ENCODE data around the gene GABRA4.

Gene GABRA4

DNA sequence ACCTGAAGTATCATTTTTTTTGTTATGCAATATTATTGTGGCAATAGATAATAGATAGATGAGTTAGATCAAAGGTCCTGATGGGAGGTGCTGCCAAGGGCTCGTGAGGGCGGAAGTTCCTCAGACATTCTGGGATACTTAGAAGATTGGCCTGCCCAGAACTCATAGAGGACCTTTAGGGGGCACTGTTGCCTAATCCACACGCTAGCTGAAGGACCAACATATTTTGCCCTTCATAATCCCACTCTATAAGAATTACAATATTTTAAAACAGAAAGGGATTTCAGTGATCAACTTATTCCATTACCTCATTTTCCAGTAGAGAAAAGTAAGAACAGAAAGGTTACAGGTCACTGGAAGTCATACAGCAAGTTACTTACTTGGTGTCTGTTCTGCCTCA is 61.4 kb downstream of the GABRA4 start:
- in situ Hi-C loops (cut with MboI; ENCODE audit: low sequenced_read_pairs), result no loop called here

- in situ Hi-C loops (cut with MboI; ENCODE audit: low sequenced_read_pairs), result no loop called here
These were observed 62.5 kb downstream of the GABRA4 start for GRCh38 chr4:46930891-46931290.

DNA sequence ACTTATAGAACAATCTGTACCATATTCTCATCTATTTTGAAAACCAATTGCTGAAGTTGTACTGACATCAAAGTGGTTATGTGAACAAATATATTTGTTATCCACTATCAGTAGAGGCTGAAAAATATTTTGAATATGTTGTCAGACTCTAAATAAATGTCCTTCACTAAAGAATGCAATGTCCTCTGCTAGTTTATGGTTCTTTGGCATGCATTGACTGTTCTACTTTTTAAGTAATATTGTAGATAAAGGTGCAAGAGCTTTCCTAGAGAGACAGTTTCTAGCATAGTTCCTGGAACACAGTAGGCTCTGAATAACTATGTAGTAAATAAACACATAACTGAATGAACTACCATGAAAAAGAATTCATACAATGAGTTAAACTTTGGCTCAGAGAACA is 66.2 kb downstream of the GABRA4 start:
- in situ Hi-C loops (cut with MboI; ENCODE audit: low sequenced_read_pairs), result no loop called here

- in situ Hi-C loops (cut with MboI; ENCODE audit: low sequenced_read_pairs), result no loop called here
These were observed 68.4 kb downstream of the GABRA4 start for GRCh38 chr4:46924789-46925529.

GRCh38 chr4:46922205-46922604 is 71.2 kb downstream of the GABRA4 start:
- in situ Hi-C loops (cut with MboI; ENCODE audit: low sequenced_read_pairs), result no loop called here

- in situ Hi-C loops (cut with MboI; ENCODE audit: low sequenced_read_pairs), result no loop called here
These were observed 84.3 kb downstream of the GABRA4 start, which contains the start of gene COX7B2 for GRCh38 chr4:46909078-46909477. Gene COX7B2, minus strand, starts transcription at chr4:46909245. Its CDS starts 174,053 bp downstream, at chr4:46735192.

GRCh38 chr4:46908148-46908547 is 85.2 kb downstream of the GABRA4 start:
- in situ Hi-C loops (cut with MboI; ENCODE audit: low sequenced_read_pairs), result no loop called here

- in situ Hi-C loops (cut with MboI; ENCODE audit: low sequenced_read_pairs), result no loop called here
These were observed 93.3 kb downstream of the GABRA4 start for GRCh38 chr4:46900082-46900481.

- in situ Hi-C loops (cut with MboI; ENCODE audit: low sequenced_read_pairs), result no loop called here
These were observed 98.6 kb downstream of the GABRA4 start for GRCh38 chr4:46894826-46895225.

GRCh38 chr4:46890056-46890455 is 103.3 kb downstream of the GABRA4 start:
- in situ Hi-C loops (cut with MboI; ENCODE audit: low sequenced_read_pairs), result no loop called here

- in situ Hi-C loops (cut with MboI; ENCODE audit: low sequenced_read_pairs), result no loop called here
These were observed 104.0 kb downstream of the GABRA4 start for GRCh38 chr4:46889410-46889809.

DNA sequence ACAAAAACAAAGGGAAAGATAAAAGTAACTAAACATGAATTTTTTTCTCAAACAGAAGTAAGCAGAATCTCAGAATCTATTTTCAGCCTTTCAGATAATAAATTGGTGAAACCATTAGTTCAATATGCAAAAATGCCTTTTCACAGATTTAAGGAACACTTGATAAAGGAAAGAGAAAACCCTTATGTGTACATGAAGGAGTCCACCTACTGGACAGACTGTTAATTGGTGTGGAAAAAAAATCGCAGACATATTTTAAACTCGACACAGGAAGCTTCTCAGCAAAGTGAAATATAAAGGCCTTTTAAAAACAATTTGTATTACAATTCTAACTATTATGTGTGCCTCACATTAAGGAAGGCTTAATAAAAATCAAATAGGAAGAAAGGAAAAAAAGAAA is 106.7 kb downstream of the GABRA4 start:
- in situ Hi-C loops (cut with MboI; ENCODE audit: low sequenced_read_pairs), result no loop called here

DNA sequence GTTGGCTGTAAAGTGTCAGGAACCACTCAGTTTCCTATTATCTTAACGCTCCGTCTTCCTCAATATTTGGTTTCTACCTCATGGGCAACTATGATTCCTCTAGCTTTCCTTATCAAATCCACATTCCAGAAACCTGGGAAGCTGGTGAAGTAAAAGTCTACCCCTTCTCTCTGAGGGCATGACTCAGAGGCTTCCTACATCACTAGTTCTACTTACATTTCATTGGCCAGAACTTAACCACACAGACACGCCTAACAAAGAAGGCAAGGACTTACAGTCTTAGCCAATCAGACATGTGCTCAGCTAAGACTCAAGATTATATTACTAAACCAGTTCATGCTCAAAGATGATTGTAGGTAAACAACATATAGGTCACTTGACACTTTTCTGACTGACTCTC is 114.7 kb downstream of the GABRA4 start:
- in situ Hi-C loops (cut with MboI; ENCODE audit: low sequenced_read_pairs), result no loop called here

GRCh38 chr4:46874811-46875210 is 118.6 kb downstream of the GABRA4 start:
- in situ Hi-C loops (cut with MboI; ENCODE audit: low sequenced_read_pairs), result no loop called here

GRCh38 chr4:46870411-46870810 is 123.0 kb downstream of the GABRA4 start:
- in situ Hi-C loops (cut with MboI; ENCODE audit: low sequenced_read_pairs), result no loop called here
